ENCODE results near the gene TAF1D. TPM values are rescaled to one million over a fixed set of nuclear protein-coding genes. Genes with fewer than 3 reads are reported as not detected.
A peak's percentile ranks its signal among the peaks of the same experiment; 100 is the strongest.

The TAF1D gene
- total RNA-seq (2021; fragmentation: NEBNext Ultra II Directional; extraction: Animal tissue kit (Norgen Biotek cat#: 25700)): 100 to 1,000 TPM in 2 of 6 experiments, 10 to 100 TPM in 4; 89.6 to 112 (median 97.0) TPM
- long read RNA-seq, full-length matches to known transcripts: 26 of 75 reads
- long read RNA-seq, partial matches to known transcripts: 36 of 75 reads
- long read RNA-seq, other reads (novel, unspliced or antisense): 13 of 75 reads

DNA sequence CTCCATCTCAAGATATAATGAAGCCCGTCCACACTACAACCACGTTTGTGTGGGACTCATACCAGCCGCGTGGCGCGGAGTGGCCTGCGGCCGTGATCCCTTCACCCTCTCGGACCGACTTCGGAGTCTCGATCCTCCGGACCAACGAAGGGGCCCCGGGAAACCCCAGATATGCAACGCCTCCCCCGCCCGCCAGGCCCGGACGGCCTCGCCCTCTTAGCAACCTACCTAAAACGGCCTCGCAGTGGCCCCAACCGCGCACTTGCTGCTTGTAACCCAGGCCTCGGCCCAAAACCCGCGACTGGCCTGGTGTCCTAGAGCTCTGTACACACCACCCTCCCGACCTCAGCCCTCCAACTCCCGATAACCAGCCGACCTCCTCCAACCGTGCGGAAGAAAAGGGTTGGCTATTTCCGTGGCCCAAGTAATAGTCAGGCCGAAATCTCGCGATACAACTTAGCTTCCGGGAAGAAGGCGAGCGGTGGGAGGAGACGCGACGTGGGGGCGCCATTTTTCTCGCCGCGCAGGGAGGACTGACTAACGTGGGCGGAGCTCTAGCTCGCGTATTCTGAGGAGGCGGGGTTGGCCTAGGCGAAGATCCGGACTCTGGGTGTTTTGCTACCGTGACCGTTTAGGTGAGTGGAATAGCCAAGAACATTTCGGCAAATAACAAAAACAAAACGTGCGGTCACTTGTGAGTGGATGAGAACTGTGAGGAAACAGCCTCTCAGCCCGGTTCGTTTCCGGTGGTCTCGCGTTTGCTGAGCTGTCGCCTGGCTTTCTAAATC lies at the start of gene TAF1D, which contains the start of gene C11orf54:
TSS of gene TAF1D (minus strand) at position 402 of the 788 bp plus-strand sequence. CDS start 2,191 bp downstream, outside the sequence.
TSS of gene C11orf54 (plus strand) at position 579 of the 788 bp plus-strand sequence. CDS start 5,722 bp downstream, outside the sequence.
- peak; percentile 37 for TF ChIP-seq CTCF (IDR thresholded peaks at IDR 0.05)
- peak within 1 kb of the TSS; percentile 99 for H3K27ac Mint-ChIP-seq
- H3K27me3 Mint-ChIP-seq (ENCODE audit: insufficient read depth): peaks cover 13% of the 10 kb centered on the region
- peaks cover 53% of the 10 kb centered on the region for H3K4me1 Mint-ChIP-seq (ENCODE audit: low read depth)
- H3K9me3 Mint-ChIP-seq: peaks cover 9% of the 10 kb centered on the region; the same call in 1 of the 2 replicates
- peak within 1 kb of the TSS; percentile 99 for H3K4me3 Mint-ChIP-seq
- DNase-seq: peak; percentile 97
- peaks cover 51% of the 10 kb centered on the region for H3K36me3 Mint-ChIP-seq (ENCODE audit: low read depth)

DNA sequence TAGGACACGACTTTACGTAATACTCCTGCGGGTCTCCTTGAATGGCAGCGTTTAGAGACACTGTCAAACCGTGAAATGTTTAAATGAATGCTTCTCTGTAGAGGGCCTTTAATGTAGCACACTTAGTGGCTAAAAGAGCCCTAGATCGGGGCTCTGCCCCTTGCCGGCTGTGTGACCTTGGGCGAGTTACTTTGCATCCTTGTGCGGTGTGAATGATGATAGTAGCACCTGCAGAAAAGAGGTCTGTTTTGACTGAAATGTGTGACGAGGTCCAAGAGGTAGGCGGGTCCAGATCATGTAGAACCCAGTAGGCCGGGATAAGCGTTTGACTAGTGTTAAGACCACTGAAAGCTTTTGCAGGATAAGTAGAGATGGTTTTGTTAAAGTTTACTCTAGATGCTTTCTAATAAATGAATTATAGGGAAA lies 43.7 kb upstream of the TAF1D start:
- H3K27me3 Mint-ChIP-seq (ENCODE audit: insufficient read depth): no peaks in the 10 kb centered on the region; the same call in none of the 2 replicates
- no peak for DNase-seq
- H3K36me3 Mint-ChIP-seq (ENCODE audit: low read depth): peaks cover 38% of the 10 kb centered on the region
- H3K4me1 Mint-ChIP-seq (ENCODE audit: low read depth): peaks cover 59% of the 10 kb centered on the region
- no peaks in the 10 kb centered on the region for H3K9me3 Mint-ChIP-seq
- no peak for TF ChIP-seq CTCF (IDR thresholded peaks at IDR 0.05)
- peak overlapping the region; percentile 96 for H3K4me3 Mint-ChIP-seq
- H3K27ac Mint-ChIP-seq: peak overlapping the region; percentile 80

GRCh38 chr11:93784145-93784934 lies 43.0 kb upstream of the TAF1D start, which contains the start of gene MED17:
Gene MED17, plus strand, starts transcription at chr11:93784282. Its CDS starts 232 bp downstream, at chr11:93784514.
- H3K27ac Mint-ChIP-seq: peak within 1 kb of the TSS; percentile 80
- H3K9me3 Mint-ChIP-seq: no peaks in the 10 kb centered on the region
- DNase-seq: peak; percentile 88
- peaks cover 59% of the 10 kb centered on the region for H3K4me1 Mint-ChIP-seq (ENCODE audit: low read depth)
- H3K27me3 Mint-ChIP-seq (ENCODE audit: insufficient read depth): no peaks in the 10 kb centered on the region; the same call in none of the 2 replicates
- peak within 1 kb of the TSS; percentile 96 for H3K4me3 Mint-ChIP-seq
- peaks cover 36% of the 10 kb centered on the region for H3K36me3 Mint-ChIP-seq (ENCODE audit: low read depth)
- peak; percentile 64 for TF ChIP-seq CTCF (IDR thresholded peaks at IDR 0.05)

DNA sequence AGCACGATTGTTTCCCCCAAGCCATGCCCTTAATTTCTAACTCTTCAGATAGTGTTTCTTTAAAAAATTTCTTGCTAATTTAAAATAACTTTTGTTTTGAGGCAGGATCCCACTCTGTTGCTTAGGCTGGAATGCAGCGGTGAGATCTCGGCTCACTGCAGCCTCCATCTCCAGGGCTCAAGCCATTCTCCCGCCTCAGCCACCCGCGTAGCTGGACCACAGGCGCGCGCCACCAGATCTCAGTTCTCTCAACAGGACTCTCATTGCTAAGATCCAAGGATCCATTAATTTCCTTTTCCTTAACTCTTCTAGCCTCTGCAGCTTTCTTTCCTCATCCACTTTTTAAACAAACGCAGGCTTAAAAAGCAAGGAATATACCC lies 42.5 kb upstream of the TAF1D start:
- Mint-ChIP-seq H3K27ac (peak overlapping the region; percentile 80), H3K36me3 (ENCODE audit: low read depth) (peaks cover 32% of the 10 kb centered on the region), H3K4me3 (peak overlapping the region; percentile 96), H3K9me3 (no peaks in the 10 kb centered on the region), H3K27me3 (ENCODE audit: insufficient read depth) (no peaks in the 10 kb centered on the region; the same call in none of the 2 replicates), H3K4me1 (ENCODE audit: low read depth) (peaks cover 57% of the 10 kb centered on the region)
- DNase-seq: peak; percentile 4
- TF ChIP-seq CTCF (IDR thresholded peaks at IDR 0.05): peak; percentile 66; the same call in 1 of the 2 replicates

GRCh38 chr11:93783362-93783761 lies 42.1 kb upstream of the TAF1D start:
- H3K27me3 Mint-ChIP-seq (ENCODE audit: insufficient read depth): no peaks in the 10 kb centered on the region; the same call in none of the 2 replicates
- peak overlapping the region; percentile 80; the same call in 1 of the 2 replicates for H3K27ac Mint-ChIP-seq
- TF ChIP-seq CTCF (IDR thresholded peaks at IDR 0.05): no peak
- H3K9me3 Mint-ChIP-seq: no peaks in the 10 kb centered on the region
- peak overlapping the region; percentile 96 for H3K4me3 Mint-ChIP-seq
- DNase-seq: no peak
- peaks cover 53% of the 10 kb centered on the region for H3K4me1 Mint-ChIP-seq (ENCODE audit: low read depth)
- H3K36me3 Mint-ChIP-seq (ENCODE audit: low read depth): peaks cover 30% of the 10 kb centered on the region
